AG04450 (cell line): ENCODE measurements around the gene CIDEC. TPM values are rescaled to one million over a fixed set of nuclear protein-coding genes. Genes with fewer than 3 reads are reported as not detected.

ENCODE experiments used
- CTCF ChIA-PET: fragments of 300-600, 350-600 bp; formaldehyde crosslinking; extraction: SDS; loops from one replicate; lab custom pipeline; 2022; ENCODE audit warnings: antibody characterized with exemption, inconsistent platforms; lab: Charles Lee
- POLR2A ChIA-PET: fragments of 350-600 bp; formaldehyde crosslinking; extraction: SDS; loops from one replicate; lab custom pipeline; 2021; ENCODE audit warnings: antibody characterized with exemption, inconsistent platforms; lab: Yijun Ruan, JAX
- DNase-seq: peaks from one replicate; pipeline ENCODE4 v3.0.0-alpha.2; 2011; ENCODE audit warnings: low read depth, low spot score
- H3K27ac ChIP-seq: one replicate; pipeline ENCODE4 v1.5.1; 2012; ENCODE audit warnings: low read depth, low read length, control low read depth
- H3K27me3 ChIP-seq: one replicate; pipeline ENCODE4 v1.6.0; 2012; ENCODE audit warnings: low read length; ENCODE audit not compliant: control insufficient read depth, insufficient read depth
- H3K4me3 ChIP-seq: 2 replicates; pipeline ENCODE4 v1.5.1; 2011; ENCODE audit warnings: mild to moderate bottlenecking, low read depth, low read length, control low read depth
- H3K9me3 ChIP-seq: 2 replicates; pipeline ENCODE4 v1.5.1; 2012; ENCODE audit warnings: low read length; ENCODE audit not compliant: control insufficient read depth, insufficient read depth
- polyA plus RNA-seq: library from polyadenylated mRNA; depleted of rRNA; stranded (reverse); fragments of >200 nt; gene quantifications from 2 replicates; pipeline ENCODE4 v1.2.3, GENCODE V29; 2011
- TF ChIP-seq, protein P1 (sequence below): IDR thresholded peaks from 2 replicates; pipeline ENCODE4 v1.5.1; 2011; ENCODE audit warnings: low read depth, low read length, control low read depth, inconsistent platforms

The CIDEC gene
- polyA plus RNA-seq, 1 experiment = not detected

DNA sequence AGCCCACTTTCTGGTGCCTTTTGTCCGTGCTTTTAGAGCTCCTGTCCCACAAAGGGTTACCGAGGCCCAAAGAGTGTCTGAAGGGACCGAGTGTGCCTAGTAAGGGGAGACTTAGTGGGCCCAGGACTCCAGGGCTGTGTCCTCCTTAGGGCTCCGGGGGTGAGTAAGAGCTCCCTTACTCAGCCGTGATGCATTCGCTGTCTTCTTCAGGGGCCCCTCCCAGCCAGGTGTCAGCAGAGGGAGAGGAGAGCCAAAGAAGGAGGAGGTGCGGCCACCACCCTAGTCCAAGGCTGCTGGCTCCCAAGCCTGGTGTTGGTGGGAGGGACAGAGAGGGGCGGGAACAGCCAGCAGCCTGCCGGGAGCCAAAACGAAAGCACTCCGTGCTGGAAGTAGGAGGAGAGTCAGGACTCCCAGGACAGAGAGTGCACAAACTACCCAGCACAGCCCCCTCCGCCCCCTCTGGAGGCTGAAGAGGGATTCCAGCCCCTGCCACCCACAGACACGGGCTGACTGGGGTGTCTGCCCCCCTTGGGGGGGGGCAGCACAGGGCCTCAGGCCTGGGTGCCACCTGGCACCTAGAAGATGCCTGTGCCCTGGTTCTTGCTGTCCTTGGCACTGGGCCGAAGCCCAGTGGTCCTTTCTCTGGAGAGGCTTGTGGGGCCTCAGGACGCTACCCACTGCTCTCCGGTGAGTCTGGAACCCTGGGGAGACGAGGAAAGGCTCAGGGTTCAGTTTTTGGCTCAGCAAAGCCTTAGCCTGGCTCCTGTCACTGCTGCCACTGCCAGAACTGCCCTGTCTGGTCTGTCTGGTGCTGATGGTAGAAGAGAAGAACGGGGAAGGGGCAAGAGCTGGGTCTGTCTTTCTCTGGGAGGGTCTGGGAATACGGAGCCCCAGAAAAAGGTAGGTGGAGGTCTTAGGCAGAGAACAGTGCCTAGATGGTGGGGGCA lies 37.0 kb upstream of the CIDEC start, which contains the start of gene IL17RC:
IL17RC (plus strand) TSS at position 365 of the 947 bp plus-strand sequence; CDS start at position 583, 218 bp downstream.
- H3K9me3 ChIP-seq = no peaks in the 10 kb centered on the region; the same call in 1 of the 2 replicates
- TF ChIP-seq, protein P1, sequence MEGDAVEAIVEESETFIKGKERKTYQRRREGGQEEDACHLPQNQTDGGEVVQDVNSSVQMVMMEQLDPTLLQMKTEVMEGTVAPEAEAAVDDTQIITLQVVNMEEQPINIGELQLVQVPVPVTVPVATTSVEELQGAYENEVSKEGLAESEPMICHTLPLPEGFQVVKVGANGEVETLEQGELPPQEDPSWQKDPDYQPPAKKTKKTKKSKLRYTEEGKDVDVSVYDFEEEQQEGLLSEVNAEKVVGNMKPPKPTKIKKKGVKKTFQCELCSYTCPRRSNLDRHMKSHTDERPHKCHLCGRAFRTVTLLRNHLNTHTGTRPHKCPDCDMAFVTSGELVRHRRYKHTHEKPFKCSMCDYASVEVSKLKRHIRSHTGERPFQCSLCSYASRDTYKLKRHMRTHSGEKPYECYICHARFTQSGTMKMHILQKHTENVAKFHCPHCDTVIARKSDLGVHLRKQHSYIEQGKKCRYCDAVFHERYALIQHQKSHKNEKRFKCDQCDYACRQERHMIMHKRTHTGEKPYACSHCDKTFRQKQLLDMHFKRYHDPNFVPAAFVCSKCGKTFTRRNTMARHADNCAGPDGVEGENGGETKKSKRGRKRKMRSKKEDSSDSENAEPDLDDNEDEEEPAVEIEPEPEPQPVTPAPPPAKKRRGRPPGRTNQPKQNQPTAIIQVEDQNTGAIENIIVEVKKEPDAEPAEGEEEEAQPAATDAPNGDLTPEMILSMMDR = no peak
- ChIA-PET CTCF (interaction anchor here (1.0 to 2.6 kb wide), 2 partner anchors 14 to 30 kb away, joined by 5 to 17 read pairs; no protein-coding TSS in a partner anchor), POLR2A (interaction anchor here (1.5 to 1.6 kb wide), 2 partner anchors 52 to 124 kb away, joined by 3 read pairs; partner anchors contain the start of gene ARPC4)
- peak within 1 kb of the TSS; percentile 66 for H3K4me3 ChIP-seq
- no peaks in the 10 kb centered on the region for H3K27me3 ChIP-seq
- H3K27ac ChIP-seq = peak within 1 kb of the TSS; percentile 81
- peak; percentile 39 for DNase-seq

DNA sequence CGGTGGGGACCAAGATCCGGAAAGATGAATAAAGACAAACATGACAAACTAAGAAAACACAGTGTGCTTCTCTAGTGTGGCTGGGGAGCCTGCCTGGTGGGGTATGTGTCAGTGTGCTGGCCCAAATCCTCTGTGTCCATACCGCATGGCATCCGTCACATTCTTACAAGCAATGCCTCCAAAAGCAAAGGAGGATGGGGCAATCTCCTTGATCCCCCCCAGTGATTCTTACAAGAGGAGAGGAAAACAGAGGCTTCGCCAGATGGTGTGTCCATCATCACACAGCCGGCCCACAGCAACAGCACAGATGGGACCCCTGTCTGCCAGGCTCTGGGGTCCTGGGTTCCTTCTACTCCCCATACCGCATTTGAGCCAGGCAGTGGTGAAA lies 36.3 kb upstream of the CIDEC start:
- TF ChIP-seq, protein P1 = no peak
- no peak for DNase-seq
- Histone ChIP-seq H3K9me3 (no peaks in the 10 kb centered on the region; the same call in 1 of the 2 replicates), H3K27ac (peak overlapping the region; percentile 81), H3K4me3 (peak overlapping the region; percentile 66), H3K27me3 (no peaks in the 10 kb centered on the region)
- ChIA-PET CTCF (interaction anchor here (1.0 to 2.6 kb wide), 3 partner anchors 15 to 69 kb away, joined by 3 to 17 read pairs (median 5); no protein-coding TSS in a partner anchor), POLR2A (interaction anchor here (1.0 to 1.6 kb wide), 3 partner anchors 16 to 123 kb away, joined by 3 to 5 read pairs (median 3); partner anchors contain the start of gene ARPC4)

DNA sequence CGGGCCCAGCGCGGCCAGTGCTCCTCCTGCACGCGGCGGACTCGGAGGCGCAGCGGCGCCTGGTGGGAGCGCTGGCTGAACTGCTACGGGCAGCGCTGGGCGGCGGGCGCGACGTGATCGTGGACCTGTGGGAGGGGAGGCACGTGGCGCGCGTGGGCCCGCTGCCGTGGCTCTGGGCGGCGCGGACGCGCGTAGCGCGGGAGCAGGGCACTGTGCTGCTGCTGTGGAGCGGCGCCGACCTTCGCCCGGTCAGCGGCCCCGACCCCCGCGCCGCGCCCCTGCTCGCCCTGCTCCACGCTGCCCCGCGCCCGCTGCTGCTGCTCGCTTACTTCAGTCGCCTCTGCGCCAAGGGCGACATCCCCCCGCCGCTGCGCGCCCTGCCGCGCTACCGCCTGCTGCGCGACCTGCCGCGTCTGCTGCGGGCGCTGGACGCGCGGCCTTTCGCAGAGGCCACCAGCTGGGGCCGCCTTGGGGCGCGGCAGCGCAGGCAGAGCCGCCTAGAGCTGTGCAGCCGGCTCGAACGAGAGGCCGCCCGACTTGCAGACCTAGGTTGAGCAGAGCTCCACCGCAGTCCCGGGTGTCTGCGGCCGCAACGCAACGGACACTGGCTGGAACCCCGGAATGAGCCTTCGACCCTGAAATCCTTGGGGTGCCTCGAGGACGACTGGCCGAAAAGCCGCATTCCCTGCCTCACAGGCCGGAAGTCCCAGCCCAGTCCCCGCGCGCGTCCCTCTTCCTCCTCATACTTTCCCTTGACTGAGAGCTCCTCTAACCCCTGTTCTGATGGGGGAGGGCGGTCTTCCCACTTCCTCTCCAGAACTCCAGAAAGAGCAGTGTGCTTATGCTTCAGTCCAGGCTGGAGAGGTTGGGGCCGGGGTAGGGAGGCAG lies 35.4 kb upstream of the CIDEC start:
- Histone ChIP-seq H3K9me3 (no peaks in the 10 kb centered on the region; the same call in 1 of the 2 replicates), H3K27ac (peak overlapping the region; percentile 57), H3K27me3 (no peaks in the 10 kb centered on the region), H3K4me3 (peak overlapping the region; percentile 60)
- POLR2A ChIA-PET = interaction anchor here (0.6 to 1.6 kb wide), 5 partner anchors 17 to 554 kb away, joined by 3 to 5 read pairs (median 3); partner anchors contain the start of gene ARPC4
- TF ChIP-seq, protein P1 = peak; percentile 46
- CTCF ChIA-PET = interaction anchor here (0.6 to 2.6 kb wide), 5 partner anchors 16 to 68 kb away, joined by 3 to 17 read pairs (median 3); no protein-coding TSS in a partner anchor
- DNase-seq = no peak

DNA sequence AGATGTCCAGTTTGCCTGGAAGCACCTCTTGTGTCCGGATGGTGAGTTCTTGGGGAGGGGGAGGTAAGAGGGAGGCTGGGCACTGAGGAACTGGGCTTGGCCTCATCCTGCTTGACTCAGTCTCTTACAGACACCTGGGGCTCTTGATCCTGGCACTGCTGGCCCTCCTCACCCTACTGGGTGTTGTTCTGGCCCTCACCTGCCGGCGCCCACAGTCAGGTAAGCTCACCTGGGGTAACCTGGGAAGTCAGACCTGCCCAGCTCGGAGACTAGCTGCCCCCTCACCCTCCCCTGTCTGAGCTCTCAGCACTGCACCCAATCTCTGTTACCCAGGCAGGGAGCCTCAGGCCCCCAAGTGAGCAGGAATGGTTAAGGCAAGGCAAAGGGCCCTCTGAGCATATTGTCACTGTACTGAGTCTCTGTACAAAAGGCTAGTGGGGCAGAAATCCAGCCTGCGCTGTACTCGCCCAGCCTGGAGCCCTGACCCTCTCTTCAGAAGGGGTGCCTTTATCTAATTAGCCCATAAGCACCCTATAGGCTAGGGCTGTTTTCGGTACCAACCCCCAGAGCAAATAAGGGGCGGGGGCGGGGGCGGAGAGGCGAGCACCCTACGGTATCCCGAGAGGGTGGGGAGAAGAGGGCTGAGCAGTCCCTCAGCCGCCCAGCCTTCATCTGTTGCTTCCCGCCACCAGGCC lies 34.7 kb upstream of the CIDEC start:
- TF ChIP-seq, protein P1 = no peak
- CTCF ChIA-PET = interaction anchor here (0.9 to 2.6 kb wide), 5 partner anchors 17 to 68 kb away, joined by 3 to 17 read pairs (median 4); no protein-coding TSS in a partner anchor
- POLR2A ChIA-PET = interaction anchor here (0.9 kb wide), 1 partner anchor 71 kb away, joined by 3 read pairs; the partner anchor contains the start of gene RPUSD3
- no peaks in the 10 kb centered on the region for H3K27me3 ChIP-seq
- no peaks in the 10 kb centered on the region; the same call in 1 of the 2 replicates for H3K9me3 ChIP-seq
- no peak overlapping the region for H3K27ac ChIP-seq
- no peak for DNase-seq
- H3K4me3 ChIP-seq = no peak overlapping the region
